NCI-H69 (cell line): ENCODE results near the gene TSPAN15.
"Not testable (repeated sequence)": the region's sequence is repeated elsewhere in the genome, so short reads cannot be mapped to it uniquely, and the experiment has no call there.

ENCODE experiments used
- DNase-seq: peaks from one replicate; lab custom pipeline; 2025; lab: John Stamatoyannopoulos, UW

Gene TSPAN15

GRCh38 chr10:69446650-69447151 lies 4.6 kb upstream of the TSPAN15 start:
- DNase-seq = peak; percentile 26

GRCh38 chr10:69449841-69450240 lies 1.4 kb upstream of the TSPAN15 start:
- DNase-seq = peak; percentile 87

GRCh38 chr10:69450395-69450794 lies 870 bp upstream of the TSPAN15 start:
- not testable (repeated sequence) for DNase-seq

- peak; percentile 68 for DNase-seq
These were observed 553 bp downstream of the TSPAN15 start for GRCh38 chr10:69451784-69452251.

GRCh38 chr10:69452676-69453415 lies 1.6 kb downstream of the TSPAN15 start:
- no peak for DNase-seq

GRCh38 chr10:69453795-69454194 lies 2.5 kb downstream of the TSPAN15 start:
- DNase-seq = no peak

- no peak for DNase-seq
These were observed 3.9 kb downstream of the TSPAN15 start for GRCh38 chr10:69455006-69455763.

- DNase-seq = no peak
These were observed 5.8 kb downstream of the TSPAN15 start for GRCh38 chr10:69456880-69457693.

- DNase-seq = no peak
These were observed 6.5 kb downstream of the TSPAN15 start for GRCh38 chr10:69457771-69458237.

- DNase-seq = no peak
These were observed 7.3 kb downstream of the TSPAN15 start for GRCh38 chr10:69458430-69459100.

GRCh38 chr10:69459101-69459790 lies 8.0 kb downstream of the TSPAN15 start:
- no peak for DNase-seq

GRCh38 chr10:69459893-69460575 lies 8.8 kb downstream of the TSPAN15 start:
- DNase-seq = peak; percentile 31

- DNase-seq = no peak
These were observed 9.4 kb downstream of the TSPAN15 start for GRCh38 chr10:69460576-69461242.

- peak; percentile 28 for DNase-seq
These were observed 10.2 kb downstream of the TSPAN15 start for GRCh38 chr10:69461243-69462025.

GRCh38 chr10:69463886-69464285 lies 12.6 kb downstream of the TSPAN15 start:
- DNase-seq = no peak

- DNase-seq = no peak
These were observed 13.1 kb downstream of the TSPAN15 start for GRCh38 chr10:69464401-69464800.

GRCh38 chr10:69464801-69465401 lies 13.6 kb downstream of the TSPAN15 start:
- no peak for DNase-seq

GRCh38 chr10:69465457-69466157 lies 14.3 kb downstream of the TSPAN15 start:
- DNase-seq = no peak
